SK-N-SH (cell line): ENCODE results near the gene ZC3H4. TPM values are rescaled to one million over a fixed set of nuclear protein-coding genes. Genes with fewer than 3 reads are reported as not detected.

ENCODE experiments used
- CTCF ChIA-PET: fragments of 300-600, 350-600 bp; formaldehyde crosslinking; extraction: SDS; loops from one replicate; lab custom pipeline; 2021; lab: Yijun Ruan, JAX
- POLR2A ChIA-PET: fragments of 350-600 bp; sonication (Branson Sonifier 250); formaldehyde crosslinking; extraction: SDS; loops from one replicate; lab custom pipeline; 2020; ENCODE audit warnings: antibody characterized with exemption, inconsistent platforms; lab: Yijun Ruan, JAX
- DNase-seq: peaks from one replicate; pipeline ENCODE4 v3.0.0; 2012
- H2AFZ ChIP-seq: fragments of 200-600 bp; sonication (generic); 2 replicates; pipeline ENCODE4 v1.8.1; 2016; ENCODE audit warnings: antibody characterized with exemption, mild to moderate bottlenecking, low read depth
- H3F3A ChIP-seq: fragments of 200-600 bp; sonication (generic); replicated peaks from 2 replicates; pipeline ENCODE3; 2016; ENCODE audit warnings: antibody characterized with exemption, mild to moderate bottlenecking; ENCODE audit not compliant: insufficient read depth
- H3K27ac ChIP-seq, 2 experiments: fragments of 200-500 bp in 1 of 2; fragments of 200-600 bp in 1 of 2; sonication (Bioruptor generic) in 1 of 2; sonication (generic), shearing (Covaris generic) in 1 of 2; 2 replicates each; pipeline versions ENCODE4 v1.5.1 to v1.6.1; 2014 to 2016; ENCODE audit warnings: low read depth in 2 of 2, inconsistent platforms in 1 of 2, low read length in 1 of 2, mild to moderate bottlenecking in 1 of 2, mixed read lengths in 1 of 2
- H3K27me3 ChIP-seq: fragments of 200-600 bp; sonication (generic), shearing (Covaris generic); 2 replicates; pipeline ENCODE4 v1.6.1; 2016; ENCODE audit warnings: mixed run types; ENCODE audit not compliant: insufficient read depth
- H3K36me3 ChIP-seq, 2 experiments: fragments of 200-500 bp in 1 of 2; fragments of 200-600 bp in 1 of 2; sonication (Bioruptor generic) in 1 of 2; sonication (generic) in 1 of 2; replicated peaks in 1 of 2; 2 replicates each; pipeline versions ENCODE3 to v1.5.1; 2014 to 2016; ENCODE audit warnings: low read length in 1 of 2, mild to moderate bottlenecking in 1 of 2; ENCODE audit not compliant: insufficient read depth in 2 of 2, control insufficient read depth in 1 of 2
- H3K4me1 ChIP-seq, 2 experiments: fragments of 200-500 bp in 1 of 2; fragments of 200-600 bp in 1 of 2; sonication (Bioruptor generic) in 1 of 2; sonication (generic), shearing (Covaris generic) in 1 of 2; 2 replicates each; pipeline versions ENCODE4 v1.5.1 to v1.6.1; 2014 to 2016; ENCODE audit warnings: low read depth in 1 of 2, low read length in 1 of 2, mixed run types in 1 of 2; ENCODE audit not compliant: insufficient read depth in 2 of 2, control insufficient read depth in 1 of 2
- H3K4me2 ChIP-seq: fragments of 200-600 bp; sonication (generic), shearing (Covaris generic); 2 replicates; pipeline ENCODE4 v1.6.1; 2017; ENCODE audit warnings: mixed run types
- H3K4me3 ChIP-seq, 2 experiments: fragments of 200-500 bp in 1 of 2; fragments of 200-600 bp in 1 of 2; sonication (Bioruptor generic) in 1 of 2; sonication (generic), shearing (Covaris generic) in 1 of 2; 2 replicates each; pipeline versions ENCODE4 v1.5.1 to v1.8.1; 2014 to 2016; ENCODE audit warnings: low read depth in 2 of 2, inconsistent platforms in 1 of 2, low read length in 1 of 2, mild to moderate bottlenecking in 1 of 2, mixed read lengths in 1 of 2, moderate library complexity in 1 of 2
- H3K79me2 ChIP-seq: fragments of 200-600 bp; sonication (generic); 2 replicates; pipeline ENCODE4 v1.8.1; 2017; ENCODE audit warnings: mild to moderate bottlenecking; ENCODE audit not compliant: insufficient read depth
- H3K9ac ChIP-seq: fragments of 200-600 bp; sonication (generic); 2 replicates; pipeline ENCODE4 v1.6.1; 2017; ENCODE audit warnings: mixed run types
- H3K9me2 ChIP-seq: fragments of 200-600 bp; sonication (generic); 2 replicates; pipeline ENCODE4 v1.6.1; 2017; ENCODE audit warnings: mixed run types
- H3K9me3 ChIP-seq: fragments of 200-600 bp; sonication (generic); 2 replicates; pipeline ENCODE4 v1.6.1; 2017; ENCODE audit warnings: mixed run types, mild to moderate bottlenecking, moderate library complexity
- H4K20me1 ChIP-seq: fragments of 200-600 bp; sonication (generic); 2 replicates; pipeline ENCODE4 v1.6.1; 2017; ENCODE audit warnings: mild to moderate bottlenecking, mixed run types; ENCODE audit not compliant: insufficient read depth
- ELF1 ChIP-seq: IDR thresholded peaks from 2 replicates; pipeline ENCODE4 v1.4.0; 2012
- EP300 ChIP-seq, 2 experiments: IDR thresholded peaks; 2 replicates each; pipeline versions ENCODE4 v1.4.0 to v1.6.1; 2012; ENCODE audit warnings: borderline replicate concordance in 1 of 2, low read depth in 1 of 2, low read length in 1 of 2
- EZH2phosphoT487 ChIP-seq: fragments of 200-600 bp; sonication (generic); IDR thresholded peaks from 2 replicates; pipeline ENCODE4 v1.6.1; 2017; ENCODE audit warnings: low read depth, mixed run types, mild to moderate bottlenecking, antibody characterized with exemption, moderate library complexity, borderline replicate concordance
- FOXJ3 ChIP-seq: sonication (generic); formaldehyde crosslinking; IDR thresholded peaks from 2 replicates; pipeline ENCODE4 v1.5.1; 2020; ENCODE audit warnings: mild to moderate bottlenecking, missing genetic modification reagents
- GABPA ChIP-seq: IDR thresholded peaks from 2 replicates; pipeline ENCODE4 v1.4.0; 2012; ENCODE audit warnings: low read depth, mild to moderate bottlenecking
- GATA2 ChIP-seq: sonication (generic); formaldehyde crosslinking; IDR thresholded peaks from 2 replicates; pipeline ENCODE4 v1.5.0; 2020; ENCODE audit warnings: mild to moderate bottlenecking, missing genetic modification reagents
- MEF2A ChIP-seq: IDR thresholded peaks from 2 replicates; pipeline ENCODE4 v1.4.0; 2012; ENCODE audit warnings: low read depth, borderline replicate concordance
- NFIC ChIP-seq: IDR thresholded peaks from 2 replicates; pipeline ENCODE4 v1.4.0; 2012; ENCODE audit warnings: borderline replicate concordance
- NRF1 ChIP-seq: IDR thresholded peaks from 2 replicates; pipeline ENCODE4 v1.6.1; 2012; ENCODE audit warnings: low read depth, mild to moderate bottlenecking, low read length
- SIN3A ChIP-seq: IDR thresholded peaks from 2 replicates; pipeline ENCODE4 v1.6.1; 2012; ENCODE audit warnings: low read depth, mild to moderate bottlenecking, low read length, moderate library complexity, borderline replicate concordance
- SMC3 ChIP-seq: IDR thresholded peaks from 2 replicates; pipeline ENCODE4 v1.6.1; 2012; ENCODE audit warnings: low read depth, low read length, improper control_type of control experiment
- TEAD4 ChIP-seq: IDR thresholded peaks from 2 replicates; pipeline ENCODE4 v1.4.0; 2012; ENCODE audit warnings: mild to moderate bottlenecking, borderline replicate concordance; ENCODE audit not compliant: insufficient read depth
- USF2 ChIP-seq: fragments of 150-350 bp; IDR thresholded peaks from 2 replicates; pipeline ENCODE4 v1.6.1; 2017; ENCODE audit warnings: antibody characterized with exemption, low read length, low read depth, borderline replicate concordance
- WGBS: methylation state at CpG from one replicate; pipeline ENCODE4 v1.1.6; 2017; ENCODE audit warnings: low lambda C conversion rate; 5-methylcytosine and 5-hydroxymethylcytosine counted together
- polyA plus RNA-seq, 3 experiments: library from polyadenylated mRNA; depleted of rRNA; stranded (reverse); fragments of >200 nt; gene quantifications; 2 replicates each; pipeline ENCODE4 v1.2.3, GENCODE V29; 2012
- TF ChIP-seq, protein P1 (sequence below): IDR thresholded peaks from 2 replicates; pipeline ENCODE4 v1.4.0; 2012; ENCODE audit warnings: low read depth, borderline replicate concordance
- TF ChIP-seq, protein P2 (sequence below): fragments of 200-600 bp; sonication (generic); IDR thresholded peaks from 2 replicates; pipeline ENCODE4 v1.6.1; 2017; ENCODE audit warnings: antibody characterized with exemption, mild to moderate bottlenecking, moderate library complexity
- TF ChIP-seq, protein P3 (sequence below): IDR thresholded peaks from 2 replicates; pipeline ENCODE4 v1.4.0; 2012; ENCODE audit warnings: low read depth
- TF ChIP-seq, protein P4 (sequence below): fragments of 150-350 bp; IDR thresholded peaks from 2 replicates; pipeline ENCODE4 v1.6.1; 2016; ENCODE audit warnings: mild to moderate bottlenecking, low read depth, low read length

ZC3H4 gene
- polyA plus RNA-seq, 1 of the 3 experiments (the other 2 are of a cell fraction), result 7.6 TPM

DNA sequence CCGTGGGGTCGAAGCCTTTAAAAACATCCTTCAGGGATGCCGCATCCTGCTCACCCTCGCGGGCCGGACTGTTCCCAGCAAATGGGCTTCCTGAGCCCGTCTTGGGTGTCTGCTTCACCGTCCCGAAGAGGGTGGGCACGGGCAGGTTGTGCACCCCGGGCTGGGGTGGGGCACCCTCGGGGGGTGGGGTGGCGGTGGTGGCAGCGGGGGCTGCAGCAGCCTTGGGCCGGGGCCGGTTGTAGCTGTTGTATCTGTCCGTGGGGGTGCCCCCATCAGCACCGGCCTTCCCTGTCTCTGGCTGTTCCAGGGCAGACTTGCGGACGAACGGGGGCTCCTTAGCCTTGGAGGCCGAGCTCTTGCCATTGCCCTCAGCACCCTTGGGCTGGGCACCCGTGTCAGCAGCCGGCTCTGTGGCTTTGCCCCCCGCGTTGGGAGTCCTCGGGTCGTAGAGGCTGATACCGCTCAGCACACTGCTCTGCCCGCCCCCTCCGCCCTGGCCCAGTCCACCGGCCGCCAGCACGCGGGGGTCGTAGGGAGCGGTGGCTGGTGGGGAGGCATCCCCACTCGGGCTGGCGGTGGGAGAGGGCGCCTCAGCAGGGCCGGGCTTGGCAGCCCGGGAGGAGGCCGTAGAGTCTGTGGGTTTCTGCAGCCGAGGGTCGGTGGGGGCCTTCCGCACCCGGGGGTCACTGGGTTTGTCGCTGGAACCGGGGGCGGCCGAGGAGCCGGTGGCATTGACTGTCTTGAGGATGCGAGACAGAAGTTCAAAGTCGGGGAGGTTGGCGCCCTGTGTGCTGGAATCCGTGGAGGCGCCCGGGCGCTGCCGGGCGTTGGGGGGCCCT lies 47.0 kb downstream of the ZC3H4 start:
- DNase-seq, result no peak
- no peak overlapping the region for H3K4me3 ChIP-seq
- H3K9ac ChIP-seq, result no peak overlapping the region
- H4K20me1 ChIP-seq, result no peaks in the 10 kb centered on the region
- peaks cover 0 to 12% of the 10 kb centered on the region in 2 experiments; a peak in 1 of 4 replicates for H3K4me1 ChIP-seq
- H3F3A ChIP-seq, result no peaks in the 10 kb centered on the region
- ChIA-PET CTCF (interaction anchor here (0.9 to 1.0 kb wide), 2 partner anchors 54 to 178 kb away, joined by 4 read pairs; no protein-coding TSS in a partner anchor), POLR2A (no interaction called here)
- H3K27me3 ChIP-seq, result no peaks in the 10 kb centered on the region
- WGBS, result 94% methylated on average over 35 of the region's 61 CpGs
- H3K9me3 ChIP-seq, result no peaks in the 10 kb centered on the region
- 0 out of 2 replicates have a peak, but pooled peaks cover 1% of the 10 kb centered on the region for H3K79me2 ChIP-seq
- no peak overlapping the region for H3K4me2 ChIP-seq
- H3K36me3 ChIP-seq, result peaks cover 7 to 74% of the 10 kb centered on the region in 2 experiments
- H3K27ac ChIP-seq, result no peak overlapping the region
- no peak for TF ChIP-seq USF2
- TF ChIP-seq EP300 (IDR thresholded peaks at IDR 0.05; ENCODE audit: borderline replicate concordance in 1 of 2, low read depth in 1 of 2, low read length in 1 of 2), result no peak
- no peak for TF ChIP-seq NRF1
- no peak for TF ChIP-seq GATA2 (CRISPR knock-in tag)
- TF ChIP-seq FOXJ3, result no peak
- no peak for TF ChIP-seq EZH2phosphoT487
- TF ChIP-seq SMC3, result no peak
- TF ChIP-seq, protein P1, sequence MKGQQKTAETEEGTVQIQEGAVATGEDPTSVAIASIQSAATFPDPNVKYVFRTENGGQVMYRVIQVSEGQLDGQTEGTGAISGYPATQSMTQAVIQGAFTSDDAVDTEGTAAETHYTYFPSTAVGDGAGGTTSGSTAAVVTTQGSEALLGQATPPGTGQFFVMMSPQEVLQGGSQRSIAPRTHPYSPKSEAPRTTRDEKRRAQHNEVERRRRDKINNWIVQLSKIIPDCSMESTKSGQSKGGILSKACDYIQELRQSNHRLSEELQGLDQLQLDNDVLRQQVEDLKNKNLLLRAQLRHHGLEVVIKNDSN, result no peak
- TF ChIP-seq ELF1, result no peak
- no peak for TF ChIP-seq TEAD4
- TF ChIP-seq NFIC, result no peak
- TF ChIP-seq GABPA, result no peak
- TF ChIP-seq, protein P2, sequence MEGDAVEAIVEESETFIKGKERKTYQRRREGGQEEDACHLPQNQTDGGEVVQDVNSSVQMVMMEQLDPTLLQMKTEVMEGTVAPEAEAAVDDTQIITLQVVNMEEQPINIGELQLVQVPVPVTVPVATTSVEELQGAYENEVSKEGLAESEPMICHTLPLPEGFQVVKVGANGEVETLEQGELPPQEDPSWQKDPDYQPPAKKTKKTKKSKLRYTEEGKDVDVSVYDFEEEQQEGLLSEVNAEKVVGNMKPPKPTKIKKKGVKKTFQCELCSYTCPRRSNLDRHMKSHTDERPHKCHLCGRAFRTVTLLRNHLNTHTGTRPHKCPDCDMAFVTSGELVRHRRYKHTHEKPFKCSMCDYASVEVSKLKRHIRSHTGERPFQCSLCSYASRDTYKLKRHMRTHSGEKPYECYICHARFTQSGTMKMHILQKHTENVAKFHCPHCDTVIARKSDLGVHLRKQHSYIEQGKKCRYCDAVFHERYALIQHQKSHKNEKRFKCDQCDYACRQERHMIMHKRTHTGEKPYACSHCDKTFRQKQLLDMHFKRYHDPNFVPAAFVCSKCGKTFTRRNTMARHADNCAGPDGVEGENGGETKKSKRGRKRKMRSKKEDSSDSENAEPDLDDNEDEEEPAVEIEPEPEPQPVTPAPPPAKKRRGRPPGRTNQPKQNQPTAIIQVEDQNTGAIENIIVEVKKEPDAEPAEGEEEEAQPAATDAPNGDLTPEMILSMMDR, result no peak
- TF ChIP-seq, protein P3, sequence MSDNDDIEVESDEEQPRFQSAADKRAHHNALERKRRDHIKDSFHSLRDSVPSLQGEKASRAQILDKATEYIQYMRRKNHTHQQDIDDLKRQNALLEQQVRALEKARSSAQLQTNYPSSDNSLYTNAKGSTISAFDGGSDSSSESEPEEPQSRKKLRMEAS, result no peak
- TF ChIP-seq, protein P4, sequence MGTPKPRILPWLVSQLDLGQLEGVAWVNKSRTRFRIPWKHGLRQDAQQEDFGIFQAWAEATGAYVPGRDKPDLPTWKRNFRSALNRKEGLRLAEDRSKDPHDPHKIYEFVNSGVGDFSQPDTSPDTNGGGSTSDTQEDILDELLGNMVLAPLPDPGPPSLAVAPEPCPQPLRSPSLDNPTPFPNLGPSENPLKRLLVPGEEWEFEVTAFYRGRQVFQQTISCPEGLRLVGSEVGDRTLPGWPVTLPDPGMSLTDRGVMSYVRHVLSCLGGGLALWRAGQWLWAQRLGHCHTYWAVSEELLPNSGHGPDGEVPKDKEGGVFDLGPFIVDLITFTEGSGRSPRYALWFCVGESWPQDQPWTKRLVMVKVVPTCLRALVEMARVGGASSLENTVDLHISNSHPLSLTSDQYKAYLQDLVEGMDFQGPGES, result no peak
- TF ChIP-seq SIN3A, result no peak
- no peak for TF ChIP-seq MEF2A
- no peaks in the 10 kb centered on the region for H3K9me2 ChIP-seq
- H2AFZ ChIP-seq, result no peak overlapping the region
